Endometrial microvascular endothelial cells (primary cell): ENCODE data around the gene SIX4. TPM values are rescaled to one million over a fixed set of nuclear protein-coding genes. Genes with fewer than 3 reads are reported as not detected.
"Not testable (repeated sequence)": the region's sequence is repeated elsewhere in the genome, so short reads cannot be mapped to it uniquely, and the experiment has no call there.

ENCODE experiments used
- in situ Hi-C: cut with HindIII; loops from 2 replicates; pipeline ENCODE4 v1.10.0; 2017; ENCODE audit warnings: low sequenced_read_pairs, low pct_unique_long_range_greater_than_20kb; ENCODE audit errors: inconsistent ontology term
- total RNA-seq: library from RNA; depleted of rRNA; stranded (reverse); fragments of >200 nt; gene quantifications from one replicate; pipeline ENCODE4 v1.2.3, GENCODE V29; 2015; ENCODE audit errors: inconsistent ontology term

SIX4 gene
- 0.65 TPM for total RNA-seq

- in situ Hi-C loops: no loop called here
These were observed at the start of gene SIX4 for GRCh38 chr14:60723907-60724618. Gene SIX4 (minus strand): TSS chr14:60724351. CDS start chr14:60724074, 277 bp downstream.

- in situ Hi-C loops: no loop called here
These were observed 49.4 kb upstream of the SIX4 start for GRCh38 chr14:60773558-60773957.

- in situ Hi-C loops: no loop called here
These were observed 47.0 kb upstream of the SIX4 start for GRCh38 chr14:60771117-60771516.

- in situ Hi-C loops: no loop called here
These were observed 44.5 kb upstream of the SIX4 start for GRCh38 chr14:60768602-60769001.

- in situ Hi-C loops: no loop called here
These were observed 36.7 kb upstream of the SIX4 start for GRCh38 chr14:60760644-60761364.

- in situ Hi-C loops: no loop called here
These were observed 36.1 kb upstream of the SIX4 start for GRCh38 chr14:60760209-60760608.

- in situ Hi-C loops: no loop called here
These were observed 34.7 kb upstream of the SIX4 start for GRCh38 chr14:60758885-60759284.

- in situ Hi-C loops: no loop called here
These were observed 33.4 kb upstream of the SIX4 start for GRCh38 chr14:60757567-60758002.

- in situ Hi-C loops: no loop called here
These were observed 32.7 kb upstream of the SIX4 start for GRCh38 chr14:60756847-60757246.

- in situ Hi-C loops: no loop called here
These were observed 29.3 kb upstream of the SIX4 start for GRCh38 chr14:60753264-60754119.

- in situ Hi-C loops: no loop called here
These were observed 20.4 kb upstream of the SIX4 start for GRCh38 chr14:60744566-60744965.

GRCh38 chr14:60738843-60739508, 14.8 kb upstream of the SIX4 start:
- in situ Hi-C loops: no loop called here

GRCh38 chr14:60736494-60736893, 12.3 kb upstream of the SIX4 start:
- in situ Hi-C loops: no loop called here

GRCh38 chr14:60735416-60735815, 11.3 kb upstream of the SIX4 start:
- in situ Hi-C loops: no loop called here

GRCh38 chr14:60734465-60735242, 10.5 kb upstream of the SIX4 start, which contains the start of gene MNAT1:
Gene MNAT1 (plus strand): TSS chr14:60734761. CDS start chr14:60734863, 102 bp downstream.
- in situ Hi-C loops: no loop called here

- in situ Hi-C loops: no loop called here
These were observed 8.8 kb upstream of the SIX4 start for GRCh38 chr14:60732840-60733483.

- in situ Hi-C loops: not testable (repeated sequence)
These were observed 7.1 kb upstream of the SIX4 start for GRCh38 chr14:60731291-60731690.
